Neural progenitor cell (in vitro differentiated cells): ENCODE measurements around the gene SSNA1. TPM values are rescaled to one million over a fixed set of nuclear protein-coding genes. Genes with fewer than 3 reads are reported as not detected.

ENCODE experiments used
- DNase-seq: peaks from one replicate; pipeline ENCODE4 v3.0.0-alpha.2; 2016; ENCODE audit warnings: low spot score
- H2AFZ ChIP-seq: fragments of 200-600 bp; sonication (generic); replicated peaks from 2 replicates; pipeline ENCODE4 v1.6.1; 2016; ENCODE audit warnings: antibody characterized with exemption
- H3F3A ChIP-seq: fragments of 200-600 bp; sonication (generic); 2 replicates; pipeline ENCODE4 v1.6.1; 2016; ENCODE audit warnings: antibody characterized with exemption, low read depth
- H3K27ac ChIP-seq: fragments of 200-600 bp; sonication (generic); 2 replicates; pipeline ENCODE4 v1.5.1; 2016; ENCODE audit warnings: mild to moderate bottlenecking
- H3K27me3 ChIP-seq: fragments of 200-600 bp; sonication (generic); 2 replicates; pipeline ENCODE4 v1.6.1; 2016; ENCODE audit warnings: mild to moderate bottlenecking, moderate library complexity
- H3K36me3 ChIP-seq: fragments of 200-600 bp; sonication (generic); 2 replicates; pipeline ENCODE4 v1.5.1; 2016
- H3K4me1 ChIP-seq: fragments of 200-600 bp; sonication (generic); 2 replicates; pipeline ENCODE4 v1.6.1; 2016; ENCODE audit warnings: mixed run types
- H3K4me2 ChIP-seq: fragments of 200-600 bp; sonication (generic); 2 replicates; pipeline ENCODE4 v1.6.1; 2016
- H3K4me3 ChIP-seq: fragments of 200-600 bp; sonication (generic); 2 replicates; pipeline ENCODE4 v1.5.1; 2016
- H3K79me2 ChIP-seq: fragments of 200-600 bp; sonication (generic); 2 replicates; pipeline ENCODE4 v1.6.1; 2016; ENCODE audit warnings: low read depth
- H3K9ac ChIP-seq: fragments of 200-600 bp; sonication (generic); 2 replicates; pipeline ENCODE4 v1.6.1; 2016
- H3K9me3 ChIP-seq: fragments of 200-600 bp; sonication (generic); 2 replicates; pipeline ENCODE4 v1.5.1; 2016; ENCODE audit warnings: low read depth
- H4K20me1 ChIP-seq: fragments of 200-600 bp; sonication (generic); 2 replicates; pipeline ENCODE4 v1.6.1; 2016; ENCODE audit warnings: low read depth
- H3K27ac Mint-ChIP-seq: 3 replicates; pipeline ENCODE4 v1.8.0; 2021; ENCODE audit warnings: mixed read lengths
- H3K27me3 Mint-ChIP-seq: 2 replicates; pipeline ENCODE4 v1.8.0; 2022; ENCODE audit warnings: low read depth, mild to moderate bottlenecking, inconsistent platforms, moderate library complexity, mixed read lengths; ENCODE audit not compliant: insufficient read depth
- H3K36me3 Mint-ChIP-seq: 3 replicates; pipeline ENCODE4 v1.8.0; 2021; ENCODE audit warnings: mixed read lengths
- H3K4me1 Mint-ChIP-seq: 3 replicates; pipeline ENCODE4 v1.8.0; 2021; ENCODE audit warnings: mixed read lengths
- H3K4me3 Mint-ChIP-seq: 3 replicates; pipeline ENCODE4 v1.8.0; 2021; ENCODE audit warnings: mild to moderate bottlenecking, moderate library complexity, mixed read lengths
- H3K9me3 Mint-ChIP-seq: 3 replicates; pipeline ENCODE4 v1.8.0; 2020; ENCODE audit warnings: mixed read lengths
- CTCF ChIP-seq: fragments of 200-600 bp; sonication (generic); IDR thresholded peaks from 2 replicates; pipeline ENCODE4 v1.5.1; 2017; ENCODE audit warnings: antibody characterized with exemption, mild to moderate bottlenecking
- EZH2 ChIP-seq: fragments of 200-600 bp; sonication (generic); IDR thresholded peaks from 2 replicates; pipeline ENCODE4 v1.6.1; 2017; ENCODE audit warnings: antibody characterized with exemption, mild to moderate bottlenecking, moderate library complexity
- EZH2phosphoT487 ChIP-seq: fragments of 200-600 bp; sonication (generic); IDR thresholded peaks from 2 replicates; pipeline ENCODE4 v1.6.1; 2017; ENCODE audit warnings: antibody characterized with exemption
- total RNA-seq: library from RNA; depleted of rRNA; stranded (reverse); fragments of >200 nt; gene quantifications from 2 replicates; pipeline ENCODE4 v1.2.3, GENCODE V29; 2015; ENCODE audit warnings: low replicate concordance

The SSNA1 gene
- total RNA-seq, 1 donor from 2014 or later: 27.9 TPM

GRCh38 chr9:137187386-137187785, 1.1 kb upstream of the SSNA1 start:
- H2AFZ ChIP-seq: no peak overlapping the region
- no peaks in the 10 kb centered on the region for H3K36me3 ChIP-seq
- H3K27ac ChIP-seq: no peak overlapping the region
- peaks cover 10% of the 10 kb centered on the region for H3F3A ChIP-seq
- H3K4me3 ChIP-seq: peak overlapping the region; percentile 75
- no peaks in the 10 kb centered on the region for H3K36me3 Mint-ChIP-seq
- H3K4me2 ChIP-seq: peak overlapping the region; percentile 99
- peaks cover 25% of the 10 kb centered on the region for H3K4me1 Mint-ChIP-seq
- H3K9ac ChIP-seq: peak overlapping the region; percentile 90
- H3K4me3 Mint-ChIP-seq: peak overlapping the region; percentile 95
- H3K79me2 ChIP-seq: peaks cover 23% of the 10 kb centered on the region
- no peak overlapping the region for H3K27ac Mint-ChIP-seq
- no peaks in the 10 kb centered on the region for H3K27me3 ChIP-seq
- H3K9me3 ChIP-seq: no peaks in the 10 kb centered on the region
- DNase-seq: no peak
- peaks cover 5% of the 10 kb centered on the region for H3K4me1 ChIP-seq
- H3K27me3 Mint-ChIP-seq: peaks cover 2% of the 10 kb centered on the region
- no peak for TF ChIP-seq EZH2
- TF ChIP-seq CTCF: no peak
- TF ChIP-seq EZH2phosphoT487: no peak
- H3K9me3 Mint-ChIP-seq: no peaks in the 10 kb centered on the region
- H4K20me1 ChIP-seq: peaks cover 15% of the 10 kb centered on the region

- H4K20me1 ChIP-seq: peaks cover 19% of the 10 kb centered on the region
- no peak overlapping the region for H3K27ac ChIP-seq
- H3K4me2 ChIP-seq: peak overlapping the region; percentile 99
- H3K27me3 Mint-ChIP-seq: peaks cover 2% of the 10 kb centered on the region
- H3K36me3 Mint-ChIP-seq: no peaks in the 10 kb centered on the region
- peaks cover 10% of the 10 kb centered on the region for H3F3A ChIP-seq
- H2AFZ ChIP-seq: peak overlapping the region; percentile 83
- no peaks in the 10 kb centered on the region for H3K36me3 ChIP-seq
- H3K4me1 ChIP-seq: peaks cover 5% of the 10 kb centered on the region
- H3K9me3 Mint-ChIP-seq: no peaks in the 10 kb centered on the region
- H3K79me2 ChIP-seq: peaks cover 23% of the 10 kb centered on the region
- TF ChIP-seq EZH2phosphoT487 (no peak), CTCF (no peak), EZH2 (no peak)
- H3K27me3 ChIP-seq: no peaks in the 10 kb centered on the region
- H3K4me1 Mint-ChIP-seq: peaks cover 25% of the 10 kb centered on the region
- H3K4me3 ChIP-seq: peak overlapping the region; percentile 75
- peak overlapping the region; percentile 90 for H3K9ac ChIP-seq
- no peaks in the 10 kb centered on the region for H3K9me3 ChIP-seq
- DNase-seq: no peak
- peak overlapping the region; percentile 95 for H3K4me3 Mint-ChIP-seq
- H3K27ac Mint-ChIP-seq: no peak overlapping the region
These were observed 388 bp upstream of the SSNA1 start for GRCh38 chr9:137188086-137188489.

GRCh38 chr9:137189297-137190295, 1.1 kb downstream of the SSNA1 start:
- H3K79me2 ChIP-seq: peaks cover 23% of the 10 kb centered on the region
- H3K4me2 ChIP-seq: peak overlapping the region; percentile 99
- Mint-ChIP-seq H3K27me3 (peaks cover 3% of the 10 kb centered on the region), H3K27ac (peak overlapping the region; percentile 66), H3K36me3 (no peaks in the 10 kb centered on the region), H3K4me3 (peak overlapping the region; percentile 96), H3K4me1 (peaks cover 28% of the 10 kb centered on the region), H3K9me3 (no peaks in the 10 kb centered on the region)
- peaks cover 10% of the 10 kb centered on the region for H3F3A ChIP-seq
- no peak for DNase-seq
- no peak for TF ChIP-seq EZH2
- no peak for TF ChIP-seq CTCF
- no peak for TF ChIP-seq EZH2phosphoT487
- H4K20me1 ChIP-seq: peaks cover 33% of the 10 kb centered on the region
- H3K4me3 ChIP-seq: peak overlapping the region; percentile 75
- H3K36me3 ChIP-seq: no peaks in the 10 kb centered on the region
- H3K9me3 ChIP-seq: no peaks in the 10 kb centered on the region
- H3K4me1 ChIP-seq: peaks cover 5% of the 10 kb centered on the region
- no peak overlapping the region for H2AFZ ChIP-seq
- no peak overlapping the region for H3K27ac ChIP-seq
- H3K9ac ChIP-seq: peak overlapping the region; percentile 45
- H3K27me3 ChIP-seq: no peaks in the 10 kb centered on the region
